HG02642 (cell line): Measurements from ENCODE around the gene TFAP2B.

Source experiments
- ATAC-seq: cut with Tn5 transposase; IDR thresholded peaks from one replicate; pipeline ENCODE4 v1.9.1; 2021; ENCODE audit warnings: mild to moderate bottlenecking; ENCODE audit not compliant: unreplicated experiment, poor library complexity

Gene TFAP2B

GRCh38 chr6:50846144-50846851 is 27.6 kb downstream of the TFAP2B start:
- no peak for ATAC-seq

DNA sequence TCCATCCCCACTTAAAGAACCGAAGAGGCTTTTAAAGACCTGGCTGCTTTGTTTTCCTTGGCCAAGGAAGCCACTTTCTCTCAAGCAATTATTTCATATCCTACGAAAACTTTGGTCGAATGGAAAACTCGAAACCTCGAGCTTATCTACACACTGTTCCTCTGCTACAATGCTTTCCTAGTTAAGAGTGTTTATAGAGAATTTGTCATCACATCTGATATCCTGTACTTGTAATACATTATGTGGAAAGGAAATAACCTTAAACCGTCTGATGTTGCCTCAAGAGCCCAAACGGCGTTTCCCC is 28.1 kb downstream of the TFAP2B start:
- no peak for ATAC-seq

DNA sequence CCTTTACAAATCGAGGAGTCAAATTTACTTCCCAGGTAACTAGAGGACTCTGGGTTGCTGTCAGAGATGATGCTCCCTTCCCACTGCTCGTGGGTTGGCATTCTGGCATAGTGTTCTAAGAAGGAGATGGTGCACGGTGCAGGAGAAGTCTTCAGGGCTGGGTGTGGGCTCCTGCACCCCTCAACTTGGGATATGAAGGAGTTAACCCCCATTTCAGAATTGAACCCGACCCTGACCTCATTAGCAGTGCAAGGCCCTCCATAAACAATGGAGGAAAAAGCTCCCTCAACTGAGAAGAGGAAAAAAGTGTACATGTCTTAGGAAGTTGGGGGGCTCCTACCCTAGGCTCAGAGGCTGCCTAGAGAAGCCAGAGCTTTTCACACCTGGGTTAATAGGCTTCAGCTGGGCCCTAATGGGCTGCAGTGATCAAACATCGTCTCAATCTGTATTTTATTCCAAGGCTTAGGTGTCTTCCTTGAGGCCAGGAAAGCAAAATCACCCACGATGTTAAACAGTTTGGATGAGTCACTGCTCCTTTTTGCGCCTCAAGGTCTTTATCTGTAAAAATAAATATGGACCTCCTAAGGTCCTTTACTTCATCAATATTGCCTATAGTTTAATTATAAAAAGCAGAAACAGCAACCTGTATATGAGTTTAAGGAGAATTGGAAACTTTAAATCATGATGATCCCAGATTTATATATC is 29.4 kb downstream of the TFAP2B start:
- ATAC-seq, result no peak

- ATAC-seq, result no peak
Measured at GRCh38 chr6:50848989-50849795, 30.5 kb downstream of the TFAP2B start.

- no peak for ATAC-seq
Measured at GRCh38 chr6:50849796-50850180, 31.1 kb downstream of the TFAP2B start.

DNA sequence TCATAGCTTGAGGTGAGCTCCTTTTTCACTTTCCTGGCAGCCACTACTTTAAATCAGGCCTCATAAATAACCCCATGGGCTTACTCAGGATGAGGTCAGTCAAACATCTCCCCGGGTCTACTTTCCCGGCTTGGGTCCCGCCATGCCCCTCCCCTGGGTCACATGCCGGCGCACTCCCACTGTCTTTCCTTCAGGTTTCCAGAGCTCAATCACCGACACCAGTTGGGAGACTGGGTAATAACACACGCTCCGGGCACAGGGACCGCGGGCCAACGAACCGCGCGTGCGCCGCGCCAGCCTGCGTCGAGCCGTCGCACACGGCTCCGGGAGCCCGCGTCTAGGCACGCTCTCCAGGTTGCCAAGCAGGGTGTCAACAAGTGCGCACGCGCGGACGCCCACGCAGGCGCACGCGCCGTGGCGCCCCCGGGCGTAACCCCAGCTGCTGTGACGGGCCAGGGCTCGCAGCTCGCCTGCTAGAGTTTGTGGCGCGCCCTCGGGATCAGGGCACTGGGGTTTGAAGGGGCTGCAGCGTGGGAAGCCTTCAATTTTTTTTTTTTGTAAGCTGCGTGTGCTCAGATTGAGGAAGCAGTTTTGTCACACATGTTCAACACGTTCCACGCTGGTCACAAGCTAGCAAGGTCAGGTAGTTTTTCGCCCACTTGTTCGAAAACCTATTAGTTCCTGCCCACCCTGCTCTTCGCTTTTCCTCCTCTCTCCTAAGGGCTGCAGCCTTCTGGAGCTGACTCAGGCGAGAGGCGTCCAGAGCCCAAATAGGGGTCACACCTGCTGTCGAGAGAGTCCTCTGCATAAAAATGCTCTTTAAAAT is 31.8 kb downstream of the TFAP2B start:
- ATAC-seq, result no peak

DNA sequence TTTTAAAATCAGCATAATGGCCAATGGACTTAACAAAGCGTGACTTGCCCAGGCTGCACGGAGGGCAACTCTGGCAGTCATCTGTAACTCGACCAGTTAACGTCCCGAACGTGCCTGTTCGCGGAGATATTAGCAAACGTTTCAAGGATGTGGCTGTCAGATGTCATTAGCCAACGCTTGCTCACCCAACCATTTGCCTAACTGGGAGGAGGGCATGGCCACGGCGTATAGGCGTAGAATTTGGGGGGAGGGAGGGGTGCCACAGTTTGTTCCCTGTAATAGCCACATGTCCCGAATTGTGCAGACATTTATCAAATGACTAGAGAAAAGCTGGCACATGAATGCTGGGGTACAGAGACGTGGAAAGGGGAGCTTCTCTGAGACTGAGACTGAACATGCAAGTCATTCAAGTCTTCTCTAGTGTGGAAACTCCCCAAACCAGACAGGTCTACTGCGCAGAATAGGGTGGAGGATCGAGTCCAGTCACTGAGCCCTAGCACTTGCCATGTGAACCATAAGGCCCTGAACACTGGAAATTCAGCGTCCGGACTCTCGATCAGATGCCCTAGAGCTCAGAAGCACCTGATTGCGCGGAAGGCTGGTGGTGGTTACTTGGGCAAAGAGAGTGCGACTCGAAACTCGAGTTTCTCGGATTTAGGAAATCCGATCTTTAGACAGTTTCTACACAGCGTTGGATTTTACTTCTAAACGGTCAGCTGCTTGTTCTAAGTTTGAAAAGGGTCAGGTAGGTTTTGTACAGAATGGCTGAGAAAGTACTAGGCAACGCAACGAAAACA is 32.6 kb downstream of the TFAP2B start:
- ATAC-seq, result no peak

GRCh38 chr6:50853939-50854338 is 35.3 kb downstream of the TFAP2B start:
- no peak for ATAC-seq

DNA sequence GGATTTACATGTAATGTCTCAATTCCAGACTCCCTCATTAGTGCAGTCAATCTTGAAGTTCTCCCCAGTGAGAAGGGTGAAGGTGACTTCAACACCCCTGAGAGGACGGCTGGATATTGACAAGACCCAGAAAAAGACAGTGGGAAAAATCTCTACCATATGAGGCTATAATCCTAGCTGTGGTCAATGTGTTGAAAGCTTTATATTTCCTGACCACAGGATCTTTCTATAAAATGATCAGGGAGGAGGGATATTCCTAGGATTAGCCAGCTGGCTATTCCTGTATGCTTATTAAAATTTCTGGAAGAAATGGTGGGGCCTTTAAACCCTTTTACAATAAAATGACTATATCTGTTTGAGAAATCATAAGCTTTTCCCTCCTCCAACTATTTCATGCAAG is 43.0 kb downstream of the TFAP2B start:
- no peak for ATAC-seq

DNA sequence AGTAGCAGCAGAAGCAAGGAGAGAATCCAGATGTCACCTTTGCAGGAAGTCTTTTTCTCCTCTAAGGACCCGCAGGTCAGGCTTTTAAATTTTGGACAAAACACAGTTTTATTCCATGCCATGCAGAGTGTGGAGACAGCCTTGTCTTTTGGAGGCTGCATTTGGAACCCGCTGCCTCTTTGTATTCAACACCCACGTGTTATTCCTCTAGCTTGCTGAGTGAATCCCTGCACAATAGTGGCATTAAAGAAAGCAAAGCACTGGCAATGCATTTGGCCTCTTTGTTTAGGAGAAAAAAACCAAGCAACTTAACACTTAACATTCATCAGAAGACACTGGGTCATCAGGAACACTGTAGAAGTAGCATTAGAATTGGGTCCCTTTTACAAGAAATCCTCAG is 43.5 kb downstream of the TFAP2B start:
- no peak for ATAC-seq

DNA sequence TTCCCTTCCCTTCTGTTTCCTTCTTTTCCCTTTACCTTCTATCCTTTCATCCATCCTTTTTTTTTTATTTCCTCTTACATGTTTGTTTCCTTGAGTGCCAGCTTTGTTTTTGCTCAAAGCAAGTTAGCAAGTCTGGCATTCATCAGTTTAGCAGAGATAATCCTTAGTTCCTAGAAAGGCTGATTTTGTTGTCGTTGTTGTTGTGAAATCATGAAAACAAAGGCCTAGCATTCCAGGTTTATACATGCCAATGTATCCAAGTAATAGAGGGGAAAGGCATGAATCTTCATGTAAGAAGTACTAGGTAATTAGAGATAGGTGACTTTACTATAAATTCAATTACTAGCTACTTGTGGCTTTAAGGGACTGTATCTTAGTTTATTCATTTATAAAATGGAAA is 45.9 kb downstream of the TFAP2B start:
- no peak for ATAC-seq

DNA sequence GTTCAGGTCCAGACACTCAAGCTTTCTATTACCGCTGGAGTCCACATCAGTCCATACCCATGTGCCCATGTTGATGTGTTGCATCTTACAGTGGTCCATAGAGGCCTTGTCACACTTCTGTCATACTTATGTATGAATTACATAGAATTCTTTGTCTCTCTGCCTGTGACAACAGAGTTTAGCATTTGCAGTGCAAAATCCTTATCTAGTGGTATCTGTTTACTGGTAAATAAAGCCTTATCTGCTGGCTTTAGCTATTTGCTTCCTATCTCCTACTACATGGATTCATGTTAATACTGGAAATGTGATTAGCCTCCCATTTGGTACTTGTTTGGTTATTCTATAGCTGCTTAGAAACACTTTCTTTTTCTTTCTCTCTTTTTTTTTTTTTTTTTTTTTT is 49.8 kb downstream of the TFAP2B start:
- no peak for ATAC-seq

DNA sequence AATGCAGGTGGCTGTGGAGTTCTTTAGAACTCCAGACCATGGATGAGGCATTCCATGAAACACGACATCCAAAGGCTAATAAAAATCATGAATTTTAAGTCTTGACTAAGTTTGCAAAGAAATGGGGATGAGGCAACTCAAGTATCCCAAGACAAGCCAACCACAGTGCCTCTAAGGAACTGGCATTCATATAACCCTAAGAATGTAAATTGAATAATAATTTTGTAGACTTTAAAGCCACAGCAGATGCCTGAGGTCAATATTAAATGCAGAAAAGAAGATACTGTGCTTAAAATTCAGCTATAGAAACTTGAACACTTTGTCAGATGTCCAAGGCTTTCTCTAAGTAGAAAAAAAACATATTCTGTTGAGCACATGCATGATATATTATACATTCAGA is 54.5 kb downstream of the TFAP2B start:
- ATAC-seq, result no peak

- ATAC-seq, result no peak
Measured at GRCh38 chr6:50884364-50884763, 65.7 kb downstream of the TFAP2B start.

GRCh38 chr6:50887112-50887511 is 68.4 kb downstream of the TFAP2B start:
- no peak for ATAC-seq

GRCh38 chr6:50889497-50889896 is 70.8 kb downstream of the TFAP2B start:
- ATAC-seq, result no peak

GRCh38 chr6:50889935-50890334 is 71.3 kb downstream of the TFAP2B start:
- ATAC-seq, result no peak

GRCh38 chr6:50890579-50890978 is 71.9 kb downstream of the TFAP2B start:
- no peak for ATAC-seq

- ATAC-seq, result no peak
Measured at GRCh38 chr6:50891290-50891689, 72.6 kb downstream of the TFAP2B start.
